Spinal cord (tissue), 10 donors: ENCODE data around the gene OR2T6. TPM values are rescaled to one million over a fixed set of nuclear protein-coding genes. Genes with fewer than 3 reads are reported as not detected.
"Not testable (repeated sequence)": the region's sequence is repeated elsewhere in the genome, so short reads cannot be mapped to it uniquely, and the experiment has no call there.

Experiments
- DNase-seq, 6 donors: peaks; one replicate each; pipeline versions ENCODE4 v3.0.0 to v3.0.0-alpha.2; 2013 to 2015; ENCODE audit warnings: low spot score in 6 of 6, low read depth in 4 of 6
- H3K27ac ChIP-seq: one replicate; pipeline ENCODE4 v1.5.1; 2013; ENCODE audit warnings: low read depth, low read length, control low read depth
- H3K27me3 ChIP-seq: one replicate; pipeline ENCODE4 v1.6.1; 2013; ENCODE audit warnings: low read length; ENCODE audit not compliant: control insufficient read depth, insufficient read depth
- H3K36me3 ChIP-seq: one replicate; pipeline ENCODE4 v1.6.1; 2013; ENCODE audit warnings: low read length; ENCODE audit not compliant: control insufficient read depth, insufficient read depth
- H3K4me1 ChIP-seq: one replicate; pipeline ENCODE4 v1.6.1; 2013; ENCODE audit warnings: low read length; ENCODE audit not compliant: control insufficient read depth, insufficient read depth
- H3K4me3 ChIP-seq: one replicate; pipeline ENCODE4 v1.5.1; 2013; ENCODE audit warnings: low read depth, low read length, control low read depth
- H3K9me3 ChIP-seq: one replicate; pipeline ENCODE4 v1.6.1; 2013; ENCODE audit warnings: low read length; ENCODE audit not compliant: control insufficient read depth, insufficient read depth
- WGBS: methylation state at CpG from one replicate; pipeline ENCODE4 v1.1.5; 2013; ENCODE audit warnings: missing lambda C conversion rate; ENCODE audit not compliant: insufficient coverage; 5-methylcytosine and 5-hydroxymethylcytosine counted together
- polyA plus RNA-seq, 2 donors: library from polyadenylated mRNA; unstranded; fragments of 120-200 nt; gene quantifications; one replicate each; pipeline ENCODE4 v1.2.1, GENCODE V29; 2013; ENCODE audit not compliant: insufficient read length in 2 of 2
- total RNA-seq, 2 donors: library from RNA; depleted of rRNA in 1 of 2; stranded (reverse); fragments of 120-200 nt in 1 of 2; fragments of >200 nt in 1 of 2; gene quantifications; one replicate each; pipeline versions ENCODE4 v1.2.3 to v1.2.4, GENCODE V29; 2013 to 2014
- donor health status: healthy.

OR2T6 gene
- total and polyA plus RNA-seq, 4 donors: 0.10 to 0.20 (median 0.12) TPM; not detected in 1

GRCh38 chr1:248428192-248428533 lies 52.6 kb downstream of the OR2T6 start:
- not testable (repeated sequence) for H3K36me3 ChIP-seq, H3K27me3 ChIP-seq, H3K4me1 ChIP-seq, H3K4me3 ChIP-seq, DNase-seq, H3K27ac ChIP-seq, H3K9me3 ChIP-seq
- WGBS: 75% methylated on average over 1 of the region's 3 CpGs

- H3K4me3 ChIP-seq, H3K27ac ChIP-seq, H3K27me3 ChIP-seq, H3K36me3 ChIP-seq, H3K9me3 ChIP-seq, H3K4me1 ChIP-seq, DNase-seq: not testable (repeated sequence)
- WGBS: no CpG with 5 or more reads among the region's 11 CpGs
Measured at GRCh38 chr1:248431683-248432082, 56.1 kb downstream of the OR2T6 start.

- WGBS: 100% methylated on average over 1 of the region's 4 CpGs
- not testable (repeated sequence) for H3K27ac ChIP-seq, H3K27me3 ChIP-seq, DNase-seq, H3K36me3 ChIP-seq, H3K4me1 ChIP-seq, H3K4me3 ChIP-seq, H3K9me3 ChIP-seq
Measured at GRCh38 chr1:248432201-248432600, 56.7 kb downstream of the OR2T6 start.

GRCh38 chr1:248433811-248434415 lies 58.4 kb downstream of the OR2T6 start:
- H3K4me3 ChIP-seq, H3K27me3 ChIP-seq, DNase-seq, H3K36me3 ChIP-seq, H3K4me1 ChIP-seq, H3K9me3 ChIP-seq, H3K27ac ChIP-seq: not testable (repeated sequence)
- 95% methylated on average over 8 of the region's 38 CpGs for WGBS

- not testable (repeated sequence) for H3K4me1 ChIP-seq, H3K36me3 ChIP-seq, H3K4me3 ChIP-seq, H3K27ac ChIP-seq, DNase-seq, H3K27me3 ChIP-seq, H3K9me3 ChIP-seq
- WGBS: no CpG with 5 or more reads among the region's 6 CpGs
Measured at GRCh38 chr1:248434913-248435312, 59.4 kb downstream of the OR2T6 start.

GRCh38 chr1:248436303-248436702 lies 60.8 kb downstream of the OR2T6 start:
- H3K9me3 ChIP-seq, H3K27me3 ChIP-seq, H3K4me1 ChIP-seq, DNase-seq, H3K27ac ChIP-seq, H3K36me3 ChIP-seq, H3K4me3 ChIP-seq: not testable (repeated sequence)
- no CpG with 5 or more reads among the region's 3 CpGs for WGBS

- not testable (repeated sequence) for H3K36me3 ChIP-seq, H3K4me3 ChIP-seq, H3K4me1 ChIP-seq, DNase-seq, H3K9me3 ChIP-seq, H3K27me3 ChIP-seq, H3K27ac ChIP-seq
- WGBS: no CpG with 5 or more reads among the region's 1 CpG
Measured at GRCh38 chr1:248438668-248439067, 63.1 kb downstream of the OR2T6 start.

GRCh38 chr1:248439283-248439682 lies 63.7 kb downstream of the OR2T6 start:
- WGBS: 87% methylated on average over 3 of the region's 5 CpGs
- H3K27me3 ChIP-seq, H3K36me3 ChIP-seq, H3K4me1 ChIP-seq, H3K27ac ChIP-seq, H3K9me3 ChIP-seq, H3K4me3 ChIP-seq, DNase-seq: not testable (repeated sequence)

Other genes starting within 250 kb of the OR2T6 start
- gene OR2M5, start 230.6 kb upstream of the OR2T6 start, total RNA-seq: not detected
- gene OR2M5, start 230.6 kb upstream of the OR2T6 start, polyA plus RNA-seq: not detected
- under 1 TPM; 0.17 to 0.40 TPM for gene OR2M2, start 200.9 kb upstream of the OR2T6 start, total RNA-seq
- not detected for gene OR2M2, start 200.9 kb upstream of the OR2T6 start, polyA plus RNA-seq
- gene OR2M3, start 178.5 kb upstream of the OR2T6 start, total RNA-seq: under 1 TPM; 0.06 to 0.40 TPM
- under 1 TPM; 0.05 to 0.08 TPM for gene OR2M3, start 178.5 kb upstream of the OR2T6 start, polyA plus RNA-seq
- gene OR2M4, start 144.3 kb upstream of the OR2T6 start, total RNA-seq: under 1 TPM; 0.11 to 0.40 TPM
- gene OR2M4, start 144.3 kb upstream of the OR2T6 start, polyA plus RNA-seq: under 1 TPM; 0.17 to 0.39 TPM
- under 1 TPM in 1 of 2 donors, not detected in 1; 0.11 TPM for gene OR2T33, start 97.8 kb upstream of the OR2T6 start, total RNA-seq
- gene OR2T33, start 97.8 kb upstream of the OR2T6 start, polyA plus RNA-seq: under 1 TPM; 0.24 to 0.41 TPM
- gene OR2T12, start 72.3 kb upstream of the OR2T6 start, total RNA-seq: not detected
- under 1 TPM in 1 of 2 donors, not detected in 1; 0.05 TPM for gene OR2T12, start 72.3 kb upstream of the OR2T6 start, polyA plus RNA-seq
- not detected for gene OR2M7, start 51.2 kb upstream of the OR2T6 start, total RNA-seq
- gene OR2M7, start 51.2 kb upstream of the OR2T6 start, polyA plus RNA-seq: not detected
- not detected for gene OR14C36, start 27.0 kb upstream of the OR2T6 start, total RNA-seq
- gene OR14C36, start 27.0 kb upstream of the OR2T6 start, polyA plus RNA-seq: not detected
- not detected for gene OR2T4, start 14.1 kb upstream of the OR2T6 start, total RNA-seq
- not detected for gene OR2T4, start 14.1 kb upstream of the OR2T6 start, polyA plus RNA-seq
- gene OR2T1, start 27.3 kb downstream of the OR2T6 start, total RNA-seq: not detected
- gene OR2T1, start 27.3 kb downstream of the OR2T6 start, polyA plus RNA-seq: not detected
- not detected for gene OR2T2, start 69.9 kb downstream of the OR2T6 start, total RNA-seq
- gene OR2T2, start 69.9 kb downstream of the OR2T6 start, polyA plus RNA-seq: not detected
- gene OR2T3, start 97.6 kb downstream of the OR2T6 start, total RNA-seq: not detected
- not detected for gene OR2T3, start 97.6 kb downstream of the OR2T6 start, polyA plus RNA-seq
- not detected for gene OR2T5, start 112.8 kb downstream of the OR2T6 start, total RNA-seq
- not detected for gene OR2T5, start 112.8 kb downstream of the OR2T6 start, polyA plus RNA-seq
- gene OR2G6, start 132.3 kb downstream of the OR2T6 start, total RNA-seq: not detected
- under 1 TPM in 1 of 2 donors, not detected in 1; 0.06 TPM for gene OR2G6, start 132.3 kb downstream of the OR2T6 start, polyA plus RNA-seq
- not detected for gene OR2T29, start 187.0 kb downstream of the OR2T6 start, total RNA-seq
- not detected for gene OR2T29, start 187.0 kb downstream of the OR2T6 start, polyA plus RNA-seq
- gene OR2T34, start 199.0 kb downstream of the OR2T6 start, total RNA-seq: not detected
- gene OR2T34, start 199.0 kb downstream of the OR2T6 start, polyA plus RNA-seq: not detected
- not detected for gene OR2T10, start 222.0 kb downstream of the OR2T6 start, total RNA-seq
- not detected for gene OR2T10, start 222.0 kb downstream of the OR2T6 start, polyA plus RNA-seq